ENCODE data around the gene OR2T11. TPM values are rescaled to one million over a fixed set of nuclear protein-coding genes. Genes with fewer than 3 reads are reported as not detected.

Gene OR2T11
- total RNA-seq, 120 experiments from 2014 or later, result 0.13 to 1.0 (median 0.36) TPM; not detected in 33

Other genes starting within 250 kb of the OR2T11 start
- gene OR2T1, start 232.0 kb downstream of the OR2T11 start, total RNA-seq, result 1 to 10 TPM in 1 of 120 experiments, under 1 TPM in 33, not detected in 86; 0.21 to 1.1 (median 0.35) TPM
- gene OR2T2, start 189.5 kb downstream of the OR2T11 start, total RNA-seq, result 1 to 10 TPM in 1 of 120 experiments, under 1 TPM in 54, not detected in 65; 0.14 to 1.0 (median 0.34) TPM
- gene OR2T3, start 161.7 kb downstream of the OR2T11 start, total RNA-seq, result under 1 TPM in 2 of 120 experiments, not detected in 118; 0.49 to 0.65 TPM
- under 1 TPM in 11 of 120 experiments, not detected in 109; 0.16 to 0.44 (median 0.22) TPM for gene OR2T5, start 146.5 kb downstream of the OR2T11 start, total RNA-seq
- gene OR2G6, start 127.0 kb downstream of the OR2T11 start, total RNA-seq, result 1 to 10 TPM in 3 of 120 experiments, under 1 TPM in 94, not detected in 23; 0.06 to 1.4 (median 0.24) TPM
- gene OR2T29, start 72.3 kb downstream of the OR2T11 start, total RNA-seq, result 1 to 10 TPM in 1 of 120 experiments, under 1 TPM in 25, not detected in 94; 0.16 to 1.6 (median 0.41) TPM
- under 1 TPM in 3 of 120 experiments, not detected in 117; 0.57 to 0.81 (median 0.62) TPM for gene OR2T34, start 60.3 kb downstream of the OR2T11 start, total RNA-seq
- gene OR2T10, start 37.4 kb downstream of the OR2T11 start, total RNA-seq, result 1 to 10 TPM in 2 of 120 experiments, under 1 TPM in 88, not detected in 30; 0.14 to 1.2 (median 0.33) TPM
- 1 to 10 TPM in 1 of 120 experiments, under 1 TPM in 16, not detected in 103; 0.14 to 1.1 (median 0.26) TPM for gene OR2T35, start 10.2 kb upstream of the OR2T11 start, total RNA-seq
- gene OR2T27, start 20.4 kb upstream of the OR2T11 start, total RNA-seq, result 1 to 10 TPM in 1 of 120 experiments, under 1 TPM in 17, not detected in 102; 0.36 to 1.8 (median 0.57) TPM
- gene OR14I1, start 67.7 kb upstream of the OR2T11 start, total RNA-seq, result 10 to 100 TPM in 18 of 120 experiments, 1 to 10 TPM in 102; 2.0 to 14.1 (median 7.1) TPM
- 10 to 100 TPM in 87 of 120 experiments, 1 to 10 TPM in 33; 3.7 to 22.7 (median 11.7) TPM for gene LYPD8, start 120.7 kb upstream of the OR2T11 start, total RNA-seq
- 10 to 100 TPM; 24.9 to 51.7 (median 37.5) TPM for gene SH3BP5L, start 190.8 kb upstream of the OR2T11 start, total RNA-seq
- gene ZNF672, start 203.1 kb upstream of the OR2T11 start, total RNA-seq, result 10 to 100 TPM; 15.9 to 43.0 (median 23.4) TPM
- gene ZNF692, start 224.0 kb upstream of the OR2T11 start, total RNA-seq, result 100 to 1,000 TPM in 5 of 120 experiments, 10 to 100 TPM in 115; 27.9 to 117 (median 68.8) TPM